COLO829 (cell line): ENCODE results near the gene BOLA2B.
"Not testable (repeated sequence)": the region's sequence is repeated elsewhere in the genome, so short reads cannot be mapped to it uniquely, and the experiment has no call there.

Source experiments
- DNase-seq: peaks from one replicate; pipeline ENCODE4 v3.0.0; 2012; ENCODE audit warnings: low spot score

The BOLA2B gene

GRCh38 chr16:30193615-30194014 is at the start of gene BOLA2B, which contains the start of gene SLX1A:
TSS of gene BOLA2B (minus strand) at chr16:30193666. CDS start at chr16:30193595, 71 bp downstream.
TSS of gene SLX1A (plus strand) at chr16:30193875. CDS start at chr16:30194085, 210 bp downstream.
- not testable (repeated sequence) for DNase-seq

GRCh38 chr16:30217082-30217481 is 23.6 kb upstream of the BOLA2B start:
- DNase-seq, result not testable (repeated sequence)

GRCh38 chr16:30211414-30211813 is 17.9 kb upstream of the BOLA2B start:
- not testable (repeated sequence) for DNase-seq

- DNase-seq, result not testable (repeated sequence)
Measured at GRCh38 chr16:30209032-30209431, 15.6 kb upstream of the BOLA2B start.

- DNase-seq, result not testable (repeated sequence)
Measured at GRCh38 chr16:30207063-30207704, 13.7 kb upstream of the BOLA2B start.

GRCh38 chr16:30206252-30206651 is 12.8 kb upstream of the BOLA2B start:
- DNase-seq, result not testable (repeated sequence)

GRCh38 chr16:30205541-30206236 is 12.2 kb upstream of the BOLA2B start:
- not testable (repeated sequence) for DNase-seq

GRCh38 chr16:30199608-30200343 is 6.3 kb upstream of the BOLA2B start:
- not testable (repeated sequence) for DNase-seq

GRCh38 chr16:30199049-30199448 is 5.6 kb upstream of the BOLA2B start, which contains the start of gene SULT1A3:
TSS of gene SULT1A3 (plus strand) at chr16:30199255. CDS start at chr16:30200729, 1,474 bp downstream.
- DNase-seq, result not testable (repeated sequence)

- not testable (repeated sequence) for DNase-seq
Measured at GRCh38 chr16:30197001-30197400, 3.5 kb upstream of the BOLA2B start.

GRCh38 chr16:30194172-30194925 is 883 bp upstream of the BOLA2B start:
- DNase-seq, result not testable (repeated sequence)

GRCh38 chr16:30193098-30193497 is 368 bp downstream of the BOLA2B start:
- DNase-seq, result not testable (repeated sequence)

GRCh38 chr16:30191158-30191557 is 2.3 kb downstream of the BOLA2B start:
- not testable (repeated sequence) for DNase-seq

- no peak for DNase-seq
Measured at GRCh38 chr16:30187971-30188561, 5.4 kb downstream of the BOLA2B start.

- DNase-seq, result no peak
Measured at GRCh38 chr16:30187556-30187865, 6.0 kb downstream of the BOLA2B start.

GRCh38 chr16:30186782-30187555 is 6.5 kb downstream of the BOLA2B start:
- DNase-seq, result no peak

- DNase-seq, result no peak
Measured at GRCh38 chr16:30186444-30186781, 7.1 kb downstream of the BOLA2B start.

- DNase-seq, result no peak
Measured at GRCh38 chr16:30185683-30186421, 7.6 kb downstream of the BOLA2B start.

- DNase-seq, result no peak
Measured at GRCh38 chr16:30184891-30185682, 8.4 kb downstream of the BOLA2B start.
